Stomach (tissue), 4 donors: ENCODE measurements around the gene COL4A4.

Experiments used
- POLR2A ChIP-seq, 4 donors: fragments of 450-650 bp; IDR thresholded peaks; one replicate each; pipeline ENCODE4 v1.6.1; 2016; ENCODE audit warnings: antibody characterized with exemption in 4 of 4, control low read depth in 2 of 4, mild to moderate bottlenecking in 1 of 4, moderate library complexity in 1 of 4
- TF ChIP-seq, protein P1 (sequence below), 7 experiments: fragments of 450-650 bp in 4 of 7; fragments of 200-600 bp in 3 of 7; sonication (generic) in 3 of 7; IDR thresholded peaks; one replicate each; pipeline ENCODE4 v1.5.1; 2016 to 2019; ENCODE audit warnings: antibody characterized with exemption in 7 of 7, control low read depth in 2 of 7, mild to moderate bottlenecking in 1 of 7

DNA sequence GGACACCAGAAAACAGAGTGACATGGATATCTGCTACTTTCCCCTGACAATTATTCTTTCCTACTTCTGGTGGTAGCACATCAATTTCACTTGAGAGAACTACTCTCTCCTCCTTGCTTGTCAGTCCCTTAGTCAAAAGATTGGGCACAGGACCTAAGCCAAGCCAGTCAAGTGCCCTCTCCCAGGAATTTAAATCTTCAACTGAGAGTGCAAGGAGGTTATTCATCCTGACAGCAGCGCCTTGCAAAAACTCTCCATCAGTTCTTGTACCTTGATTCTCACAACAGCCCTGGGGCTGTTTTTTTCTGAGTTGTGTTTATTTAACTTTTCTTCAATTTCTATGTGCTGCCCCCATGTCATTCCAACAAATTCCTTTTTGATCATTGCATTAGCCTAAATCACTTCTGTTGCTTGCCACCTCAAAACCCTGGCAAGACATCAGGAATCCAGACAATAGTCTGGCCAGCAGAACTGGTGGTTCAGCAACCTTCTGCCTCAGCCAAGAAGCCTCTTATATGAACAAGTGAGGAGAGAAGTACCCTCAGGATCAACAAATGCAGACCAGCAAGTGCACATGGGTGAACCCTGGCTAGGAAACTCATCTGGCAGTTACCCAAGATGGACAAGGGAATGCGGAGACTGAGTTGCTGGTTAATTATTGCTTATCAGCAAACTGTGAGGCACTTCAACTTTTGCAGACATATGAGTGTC is 19.8 kb upstream of the COL4A4 start:
- TF ChIP-seq, protein P1, sequence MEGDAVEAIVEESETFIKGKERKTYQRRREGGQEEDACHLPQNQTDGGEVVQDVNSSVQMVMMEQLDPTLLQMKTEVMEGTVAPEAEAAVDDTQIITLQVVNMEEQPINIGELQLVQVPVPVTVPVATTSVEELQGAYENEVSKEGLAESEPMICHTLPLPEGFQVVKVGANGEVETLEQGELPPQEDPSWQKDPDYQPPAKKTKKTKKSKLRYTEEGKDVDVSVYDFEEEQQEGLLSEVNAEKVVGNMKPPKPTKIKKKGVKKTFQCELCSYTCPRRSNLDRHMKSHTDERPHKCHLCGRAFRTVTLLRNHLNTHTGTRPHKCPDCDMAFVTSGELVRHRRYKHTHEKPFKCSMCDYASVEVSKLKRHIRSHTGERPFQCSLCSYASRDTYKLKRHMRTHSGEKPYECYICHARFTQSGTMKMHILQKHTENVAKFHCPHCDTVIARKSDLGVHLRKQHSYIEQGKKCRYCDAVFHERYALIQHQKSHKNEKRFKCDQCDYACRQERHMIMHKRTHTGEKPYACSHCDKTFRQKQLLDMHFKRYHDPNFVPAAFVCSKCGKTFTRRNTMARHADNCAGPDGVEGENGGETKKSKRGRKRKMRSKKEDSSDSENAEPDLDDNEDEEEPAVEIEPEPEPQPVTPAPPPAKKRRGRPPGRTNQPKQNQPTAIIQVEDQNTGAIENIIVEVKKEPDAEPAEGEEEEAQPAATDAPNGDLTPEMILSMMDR (IDR thresholded peaks at IDR 0.05), result no peak
- no peak for TF ChIP-seq POLR2A (IDR thresholded peaks at IDR 0.05)
